EL (cell line): Measurements from ENCODE around the gene MGST2.

Source experiments
- DNase-seq: peaks from one replicate; pipeline ENCODE4 v3.0.0-alpha.2; 2016

MGST2 gene

GRCh38 chr4:139745111-139745639, 79.6 kb downstream of the MGST2 start:
- DNase-seq = no peak

GRCh38 chr4:139746431-139747171, 81.0 kb downstream of the MGST2 start:
- DNase-seq = no peak

DNA sequence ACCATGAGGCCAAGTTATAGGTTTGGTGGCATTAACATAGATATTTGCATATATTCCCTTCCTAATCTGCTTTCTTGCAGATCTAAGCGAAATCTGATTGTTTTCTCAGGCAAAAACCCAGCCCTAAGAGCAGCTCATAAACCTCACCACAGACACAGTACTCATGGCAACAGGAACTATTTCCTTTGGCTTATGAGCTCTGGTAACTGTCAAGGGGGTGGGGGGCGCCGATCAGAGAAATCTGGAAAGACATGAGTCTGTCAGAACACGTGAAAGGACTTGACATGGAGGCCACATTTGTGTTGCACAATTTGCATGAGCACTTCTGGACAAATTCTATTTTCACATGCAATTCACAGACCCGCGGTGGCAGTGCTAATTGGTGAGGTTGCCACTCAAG, 83.7 kb downstream of the MGST2 start:
- no peak for DNase-seq

DNA sequence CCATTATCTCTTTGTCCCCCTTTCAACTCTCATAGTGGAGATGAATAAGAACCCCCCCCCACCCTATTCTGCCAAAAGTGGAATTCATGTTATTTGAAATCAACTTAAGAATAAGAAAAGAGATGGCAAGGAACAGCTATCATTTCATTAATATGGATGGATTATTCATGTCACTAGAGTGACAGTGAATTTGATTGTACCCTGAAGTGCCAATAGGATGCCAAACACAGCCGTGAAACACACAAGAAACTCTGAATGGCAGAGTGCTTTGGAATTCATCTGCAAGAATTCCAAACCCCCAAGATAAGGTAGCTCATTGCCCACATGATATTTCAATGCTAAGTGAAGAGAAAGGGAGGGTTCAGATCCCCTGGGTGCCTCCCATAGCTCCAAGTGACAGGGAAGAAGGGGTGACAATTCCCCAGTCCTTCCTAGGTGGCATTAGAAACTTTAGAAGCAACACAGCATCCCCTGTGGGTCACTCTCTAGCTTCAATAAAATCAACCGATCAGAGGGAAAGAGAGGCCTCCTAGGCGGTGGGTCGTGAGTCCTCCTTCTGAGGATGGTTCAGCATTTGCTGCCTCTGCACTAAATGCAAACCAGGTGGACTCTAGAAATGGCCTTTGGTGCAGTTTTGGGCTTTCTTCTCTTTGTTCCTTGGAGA, 84.3 kb downstream of the MGST2 start:
- DNase-seq = no peak

- no peak for DNase-seq
Measured at GRCh38 chr4:139753686-139754085, 88.1 kb downstream of the MGST2 start.
